Osteoblast (primary cell): ENCODE results near the gene PPP4R1. TPM values are rescaled to one million over a fixed set of nuclear protein-coding genes. Genes with fewer than 3 reads are reported as not detected.
A peak's percentile ranks its signal among the peaks of the same experiment; 100 is the strongest.

Experiments
- DNase-seq: peaks from one replicate; pipeline ENCODE4 v3.0.0; 2011; ENCODE audit warnings: low spot score, mixed read lengths; ENCODE audit not compliant: insufficient read length; ENCODE audit errors: missing footprints
- H2AFZ ChIP-seq: 2 replicates; pipeline ENCODE4 v1.6.0; 2011; ENCODE audit warnings: mild to moderate bottlenecking, low read length
- H3K27ac ChIP-seq: 2 replicates; pipeline ENCODE4 v1.5.1; 2011; ENCODE audit warnings: mild to moderate bottlenecking, low read depth, low read length, moderate library complexity
- H3K27me3 ChIP-seq: 2 replicates; pipeline ENCODE4 v1.6.0; 2012; ENCODE audit warnings: mild to moderate bottlenecking, control low read depth, inconsistent platforms, low read length, moderate library complexity; ENCODE audit not compliant: insufficient read depth
- H3K36me3 ChIP-seq: 2 replicates; pipeline ENCODE4 v1.5.1; 2011; ENCODE audit warnings: mild to moderate bottlenecking, low read length, control low read depth, moderate library complexity; ENCODE audit not compliant: insufficient read depth
- H3K4me1 ChIP-seq: 2 replicates; pipeline ENCODE4 v1.5.1; 2011; ENCODE audit warnings: mild to moderate bottlenecking, low read length, control low read depth, moderate library complexity; ENCODE audit not compliant: insufficient read depth
- H3K4me2 ChIP-seq: 2 replicates; pipeline ENCODE4 v1.6.0; 2011; ENCODE audit warnings: mild to moderate bottlenecking, low read length; ENCODE audit not compliant: insufficient read depth
- H3K4me3 ChIP-seq: fragments of 200-600 bp; sonication (generic); 3 replicates; pipeline ENCODE4 v1.5.1; 2012; ENCODE audit warnings: mild to moderate bottlenecking, low read length, inconsistent platforms; ENCODE audit not compliant: insufficient read depth
- H3K79me2 ChIP-seq: 2 replicates; pipeline ENCODE4 v1.6.0; 2012; ENCODE audit warnings: mild to moderate bottlenecking, low read length, control low read depth, inconsistent platforms; ENCODE audit not compliant: insufficient read depth
- H3K9me3 ChIP-seq: 2 replicates; pipeline ENCODE4 v1.5.1; 2011; ENCODE audit warnings: low read depth, low read length, control low read depth
- H4K20me1 ChIP-seq: 2 replicates; pipeline ENCODE4 v1.6.0; 2012; ENCODE audit warnings: mild to moderate bottlenecking, low read length, control low read depth; ENCODE audit not compliant: insufficient read depth
- total RNA-seq: library from RNA; depleted of rRNA; stranded (reverse); fragments of >200 nt; gene quantifications from 2 replicates; pipeline ENCODE4 v1.2.3, GENCODE V29; 2012
- TF ChIP-seq, protein P1 (sequence below): IDR thresholded peaks from 2 replicates; pipeline ENCODE4 v1.5.1; 2011; ENCODE audit warnings: mild to moderate bottlenecking, low read depth, low read length, moderate library complexity; ENCODE audit errors: extremely low read depth

Gene PPP4R1
- total RNA-seq, 1 donor: 143 TPM

DNA sequence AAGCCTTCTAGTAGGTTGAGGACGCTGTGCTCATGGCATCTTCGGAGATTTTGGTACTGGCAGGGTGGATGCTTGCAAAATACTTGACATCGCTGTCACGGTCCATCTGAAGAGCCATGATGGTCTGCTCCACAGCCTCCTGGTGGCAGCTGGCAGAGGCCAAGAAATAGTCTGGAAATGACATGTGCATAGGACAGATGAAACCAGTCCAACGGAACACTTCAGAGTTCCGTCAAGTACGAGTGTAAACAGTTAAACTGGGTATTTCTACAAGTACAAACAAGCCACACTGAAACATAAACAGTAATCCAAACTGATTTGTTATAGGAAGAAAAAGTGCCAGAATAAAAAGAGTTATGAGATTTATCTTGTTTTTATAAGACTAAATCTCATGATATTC, 66.6 kb downstream of the PPP4R1 start:
- TF ChIP-seq, protein P1, sequence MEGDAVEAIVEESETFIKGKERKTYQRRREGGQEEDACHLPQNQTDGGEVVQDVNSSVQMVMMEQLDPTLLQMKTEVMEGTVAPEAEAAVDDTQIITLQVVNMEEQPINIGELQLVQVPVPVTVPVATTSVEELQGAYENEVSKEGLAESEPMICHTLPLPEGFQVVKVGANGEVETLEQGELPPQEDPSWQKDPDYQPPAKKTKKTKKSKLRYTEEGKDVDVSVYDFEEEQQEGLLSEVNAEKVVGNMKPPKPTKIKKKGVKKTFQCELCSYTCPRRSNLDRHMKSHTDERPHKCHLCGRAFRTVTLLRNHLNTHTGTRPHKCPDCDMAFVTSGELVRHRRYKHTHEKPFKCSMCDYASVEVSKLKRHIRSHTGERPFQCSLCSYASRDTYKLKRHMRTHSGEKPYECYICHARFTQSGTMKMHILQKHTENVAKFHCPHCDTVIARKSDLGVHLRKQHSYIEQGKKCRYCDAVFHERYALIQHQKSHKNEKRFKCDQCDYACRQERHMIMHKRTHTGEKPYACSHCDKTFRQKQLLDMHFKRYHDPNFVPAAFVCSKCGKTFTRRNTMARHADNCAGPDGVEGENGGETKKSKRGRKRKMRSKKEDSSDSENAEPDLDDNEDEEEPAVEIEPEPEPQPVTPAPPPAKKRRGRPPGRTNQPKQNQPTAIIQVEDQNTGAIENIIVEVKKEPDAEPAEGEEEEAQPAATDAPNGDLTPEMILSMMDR: no peak
- Histone ChIP-seq H4K20me1 (peaks cover 17% of the 10 kb centered on the region), H2AFZ (no peak overlapping the region), H3K9me3 (no peaks in the 10 kb centered on the region), H3K4me3 (no peak overlapping the region), H3K79me2 (peaks cover 14% of the 10 kb centered on the region), H3K27me3 (no peaks in the 10 kb centered on the region), H3K36me3 (peaks cover 64% of the 10 kb centered on the region), H3K4me2 (no peak overlapping the region), H3K4me1 (no peaks in the 10 kb centered on the region), H3K27ac (no peak overlapping the region)
- no peak for DNase-seq

DNA sequence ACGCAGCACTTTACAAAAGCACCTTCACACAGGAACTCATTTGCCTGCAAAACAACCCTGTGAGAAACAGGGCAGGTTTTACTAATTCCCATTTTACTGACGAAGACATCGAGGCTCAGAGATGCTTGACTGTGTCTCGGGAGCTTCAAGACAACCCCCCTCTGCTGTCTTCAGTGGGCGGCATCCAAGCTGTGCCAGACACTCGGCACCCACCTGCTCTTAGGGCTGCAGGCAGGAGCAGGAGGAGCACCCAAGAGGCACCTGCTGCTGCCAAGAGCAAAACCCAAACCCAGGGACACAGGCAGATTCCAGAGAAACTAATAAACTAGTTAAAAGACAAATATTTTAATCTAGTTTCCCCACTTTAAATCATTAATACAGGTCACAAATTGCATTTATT, 67.9 kb downstream of the PPP4R1 start:
- TF ChIP-seq, protein P1: no peak
- no peak overlapping the region for H3K4me2 ChIP-seq
- H3K27ac ChIP-seq: no peak overlapping the region
- H3K4me1 ChIP-seq: no peaks in the 10 kb centered on the region
- DNase-seq: peak; percentile 47
- peaks cover 3% of the 10 kb centered on the region for H3K79me2 ChIP-seq
- H3K4me3 ChIP-seq: no peak overlapping the region
- peaks cover 52% of the 10 kb centered on the region for H3K36me3 ChIP-seq
- H3K27me3 ChIP-seq: no peaks in the 10 kb centered on the region
- no peaks in the 10 kb centered on the region for H3K9me3 ChIP-seq
- no peak overlapping the region for H2AFZ ChIP-seq
- H4K20me1 ChIP-seq: peaks cover 12% of the 10 kb centered on the region

DNA sequence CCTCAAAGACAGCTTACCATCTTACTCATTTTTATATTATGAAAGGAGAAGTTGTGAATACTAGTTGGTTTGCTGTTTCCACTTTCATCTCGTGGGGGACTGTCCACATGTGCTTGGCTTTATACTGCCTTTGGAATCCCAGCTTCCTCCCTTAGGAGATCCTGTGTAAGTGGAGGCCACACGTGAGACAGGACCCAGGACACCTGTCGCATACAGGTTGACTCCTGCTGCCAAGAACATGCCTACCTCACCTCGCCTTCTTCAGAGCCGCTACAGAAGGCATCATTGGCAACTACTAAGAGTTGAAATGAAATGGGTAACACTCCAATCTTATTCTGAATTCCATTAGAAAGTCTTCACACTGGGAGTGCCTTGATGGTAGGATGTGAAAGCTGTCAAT, 69.3 kb downstream of the PPP4R1 start:
- Histone ChIP-seq H3K36me3 (peaks cover 48% of the 10 kb centered on the region), H2AFZ (no peak overlapping the region), H3K4me2 (no peak overlapping the region), H3K27me3 (no peaks in the 10 kb centered on the region), H3K27ac (no peak overlapping the region), H3K4me3 (no peak overlapping the region), H3K79me2 (no peaks in the 10 kb centered on the region), H3K9me3 (no peaks in the 10 kb centered on the region), H3K4me1 (no peaks in the 10 kb centered on the region), H4K20me1 (peaks cover 7% of the 10 kb centered on the region)
- TF ChIP-seq, protein P1: no peak
- DNase-seq: peak; percentile 29

DNA sequence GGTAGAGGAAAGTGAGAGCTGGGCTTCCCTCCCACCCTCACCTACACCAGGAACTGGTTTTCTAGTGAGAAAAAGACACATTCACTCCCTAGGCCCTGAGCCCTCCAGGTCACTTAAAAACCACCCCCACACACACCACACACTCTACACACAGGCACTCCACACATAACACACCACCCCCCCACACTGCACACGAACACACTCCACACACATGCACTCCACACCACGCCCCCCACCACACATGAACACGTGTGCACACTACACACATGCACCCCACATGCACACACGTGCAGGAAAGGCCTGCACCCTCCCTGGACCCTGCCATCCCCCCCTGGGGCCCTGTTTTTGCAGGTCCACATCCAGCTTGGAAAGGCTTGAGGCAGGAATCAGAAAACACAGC, 71.4 kb downstream of the PPP4R1 start:
- no peaks in the 10 kb centered on the region for H3K79me2 ChIP-seq
- H3K4me2 ChIP-seq: no peak overlapping the region
- no peak overlapping the region for H2AFZ ChIP-seq
- TF ChIP-seq, protein P1: no peak
- no peak overlapping the region for H3K27ac ChIP-seq
- DNase-seq: peak; percentile 59
- peaks cover 27% of the 10 kb centered on the region for H3K36me3 ChIP-seq
- no peaks in the 10 kb centered on the region for H3K27me3 ChIP-seq
- no peak overlapping the region for H3K4me3 ChIP-seq
- peaks cover 7% of the 10 kb centered on the region for H4K20me1 ChIP-seq
- no peaks in the 10 kb centered on the region for H3K9me3 ChIP-seq
- H3K4me1 ChIP-seq: peaks cover 9% of the 10 kb centered on the region
